SK-N-SH (cell line): ENCODE data around the gene B4GALNT3. TPM values are rescaled to one million over a fixed set of nuclear protein-coding genes. Genes with fewer than 3 reads are reported as not detected.

Experiments used
- CTCF ChIA-PET: fragments of 300-600, 350-600 bp; formaldehyde crosslinking; extraction: SDS; loops from one replicate; lab custom pipeline; 2021; lab: Yijun Ruan, JAX
- POLR2A ChIA-PET: fragments of 350-600 bp; sonication (Branson Sonifier 250); formaldehyde crosslinking; extraction: SDS; loops from one replicate; lab custom pipeline; 2020; ENCODE audit warnings: antibody characterized with exemption, inconsistent platforms; lab: Yijun Ruan, JAX
- DNase-seq: peaks from one replicate; pipeline ENCODE4 v3.0.0; 2012
- H2AFZ ChIP-seq: fragments of 200-600 bp; sonication (generic); 2 replicates; pipeline ENCODE4 v1.8.1; 2016; ENCODE audit warnings: antibody characterized with exemption, mild to moderate bottlenecking, low read depth
- H3F3A ChIP-seq: fragments of 200-600 bp; sonication (generic); replicated peaks from 2 replicates; pipeline ENCODE3; 2016; ENCODE audit warnings: antibody characterized with exemption, mild to moderate bottlenecking; ENCODE audit not compliant: insufficient read depth
- H3K27ac ChIP-seq, 2 experiments: fragments of 200-500 bp in 1 of 2; fragments of 200-600 bp in 1 of 2; sonication (Bioruptor generic) in 1 of 2; sonication (generic), shearing (Covaris generic) in 1 of 2; 2 replicates each; pipeline versions ENCODE4 v1.5.1 to v1.6.1; 2014 to 2016; ENCODE audit warnings: low read depth in 2 of 2, inconsistent platforms in 1 of 2, low read length in 1 of 2, mild to moderate bottlenecking in 1 of 2, mixed read lengths in 1 of 2
- H3K27me3 ChIP-seq: fragments of 200-600 bp; sonication (generic), shearing (Covaris generic); 2 replicates; pipeline ENCODE4 v1.6.1; 2016; ENCODE audit warnings: mixed run types; ENCODE audit not compliant: insufficient read depth
- H3K36me3 ChIP-seq, 2 experiments: fragments of 200-500 bp in 1 of 2; fragments of 200-600 bp in 1 of 2; sonication (Bioruptor generic) in 1 of 2; sonication (generic) in 1 of 2; replicated peaks in 1 of 2; 2 replicates each; pipeline versions ENCODE3 to v1.5.1; 2014 to 2016; ENCODE audit warnings: low read length in 1 of 2, mild to moderate bottlenecking in 1 of 2; ENCODE audit not compliant: insufficient read depth in 2 of 2, control insufficient read depth in 1 of 2
- H3K4me1 ChIP-seq, 2 experiments: fragments of 200-500 bp in 1 of 2; fragments of 200-600 bp in 1 of 2; sonication (Bioruptor generic) in 1 of 2; sonication (generic), shearing (Covaris generic) in 1 of 2; 2 replicates each; pipeline versions ENCODE4 v1.5.1 to v1.6.1; 2014 to 2016; ENCODE audit warnings: low read depth in 1 of 2, low read length in 1 of 2, mixed run types in 1 of 2; ENCODE audit not compliant: insufficient read depth in 2 of 2, control insufficient read depth in 1 of 2
- H3K4me2 ChIP-seq: fragments of 200-600 bp; sonication (generic), shearing (Covaris generic); 2 replicates; pipeline ENCODE4 v1.6.1; 2017; ENCODE audit warnings: mixed run types
- H3K4me3 ChIP-seq, 2 experiments: fragments of 200-500 bp in 1 of 2; fragments of 200-600 bp in 1 of 2; sonication (Bioruptor generic) in 1 of 2; sonication (generic), shearing (Covaris generic) in 1 of 2; 2 replicates each; pipeline versions ENCODE4 v1.5.1 to v1.8.1; 2014 to 2016; ENCODE audit warnings: low read depth in 2 of 2, inconsistent platforms in 1 of 2, low read length in 1 of 2, mild to moderate bottlenecking in 1 of 2, mixed read lengths in 1 of 2, moderate library complexity in 1 of 2
- H3K79me2 ChIP-seq: fragments of 200-600 bp; sonication (generic); 2 replicates; pipeline ENCODE4 v1.8.1; 2017; ENCODE audit warnings: mild to moderate bottlenecking; ENCODE audit not compliant: insufficient read depth
- H3K9ac ChIP-seq: fragments of 200-600 bp; sonication (generic); 2 replicates; pipeline ENCODE4 v1.6.1; 2017; ENCODE audit warnings: mixed run types
- H3K9me2 ChIP-seq: fragments of 200-600 bp; sonication (generic); 2 replicates; pipeline ENCODE4 v1.6.1; 2017; ENCODE audit warnings: mixed run types
- H3K9me3 ChIP-seq: fragments of 200-600 bp; sonication (generic); 2 replicates; pipeline ENCODE4 v1.6.1; 2017; ENCODE audit warnings: mixed run types, mild to moderate bottlenecking, moderate library complexity
- H4K20me1 ChIP-seq: fragments of 200-600 bp; sonication (generic); 2 replicates; pipeline ENCODE4 v1.6.1; 2017; ENCODE audit warnings: mild to moderate bottlenecking, mixed run types; ENCODE audit not compliant: insufficient read depth
- EZH2phosphoT487 ChIP-seq: fragments of 200-600 bp; sonication (generic); IDR thresholded peaks from 2 replicates; pipeline ENCODE4 v1.6.1; 2017; ENCODE audit warnings: low read depth, mixed run types, mild to moderate bottlenecking, antibody characterized with exemption, moderate library complexity, borderline replicate concordance
- FOSL2 ChIP-seq: IDR thresholded peaks from 2 replicates; pipeline ENCODE4 v1.4.0; 2012; ENCODE audit warnings: low read depth, mild to moderate bottlenecking, moderate library complexity, borderline replicate concordance
- FOXJ3 ChIP-seq: sonication (generic); formaldehyde crosslinking; IDR thresholded peaks from 2 replicates; pipeline ENCODE4 v1.5.1; 2020; ENCODE audit warnings: mild to moderate bottlenecking, missing genetic modification reagents
- MEF2A ChIP-seq: IDR thresholded peaks from 2 replicates; pipeline ENCODE4 v1.4.0; 2012; ENCODE audit warnings: low read depth, borderline replicate concordance
- RFX5 ChIP-seq: IDR thresholded peaks from 2 replicates; pipeline ENCODE4 v1.6.1; 2012; ENCODE audit warnings: mild to moderate bottlenecking, improper control_type of control experiment, low read length
- RXRA ChIP-seq: IDR thresholded peaks from 2 replicates; pipeline ENCODE4 v1.4.0; 2012; ENCODE audit warnings: low read depth, mild to moderate bottlenecking, borderline replicate concordance
- TCF12 ChIP-seq: IDR thresholded peaks from 2 replicates; pipeline ENCODE4 v1.4.0; 2012
- TEAD4 ChIP-seq: IDR thresholded peaks from 2 replicates; pipeline ENCODE4 v1.4.0; 2012; ENCODE audit warnings: mild to moderate bottlenecking, borderline replicate concordance; ENCODE audit not compliant: insufficient read depth
- WGBS: methylation state at CpG from one replicate; pipeline ENCODE4 v1.1.6; 2017; ENCODE audit warnings: low lambda C conversion rate; 5-methylcytosine and 5-hydroxymethylcytosine counted together
- polyA plus RNA-seq, 3 experiments: library from polyadenylated mRNA; depleted of rRNA; stranded (reverse); fragments of >200 nt; gene quantifications; 2 replicates each; pipeline ENCODE4 v1.2.3, GENCODE V29; 2012
- TF ChIP-seq, protein P1 (sequence below): IDR thresholded peaks from 2 replicates; pipeline ENCODE4 v1.6.1; 2012; ENCODE audit warnings: mild to moderate bottlenecking, low read depth, low read length, moderate library complexity
- TF ChIP-seq, protein P2 (sequence below): IDR thresholded peaks from 2 replicates; pipeline ENCODE4 v1.4.0; 2012; ENCODE audit warnings: low read depth, borderline replicate concordance

Gene B4GALNT3
- polyA plus RNA-seq, 1 of the 3 experiments (the other 2 are of a cell fraction), result 0.53 TPM

DNA sequence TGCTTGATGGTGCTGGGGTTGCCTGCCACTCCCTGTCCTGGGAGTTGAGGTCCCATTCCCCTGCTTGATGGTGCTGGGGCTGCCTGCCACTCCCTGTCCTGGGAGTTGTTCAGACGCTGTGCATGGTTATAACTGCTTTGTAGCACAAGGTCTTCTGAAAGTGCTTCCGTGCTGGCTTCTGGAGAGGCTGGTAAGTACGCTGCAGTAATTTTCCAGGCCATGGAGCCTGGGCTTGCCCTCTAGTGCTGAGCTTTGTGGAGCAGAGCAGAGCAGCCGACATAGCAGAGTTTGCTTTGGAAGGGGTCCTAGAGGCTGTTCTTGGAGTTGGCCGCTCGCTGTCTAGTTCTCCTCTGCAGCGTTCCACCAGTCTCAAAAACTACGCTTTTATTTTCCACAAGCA lies 6.3 kb downstream of the B4GALNT3 start:
- Histone ChIP-seq H3K4me1 (no peaks in the 10 kb centered on the region), H3K9me3 (no peaks in the 10 kb centered on the region), H3K27me3 (peaks cover 5% of the 10 kb centered on the region; the same call in 1 of the 2 replicates), H3K27ac (no peak overlapping the region), H3F3A (no peaks in the 10 kb centered on the region), H2AFZ (no peak overlapping the region), H3K79me2 (no peaks in the 10 kb centered on the region), H3K4me2 (no peak overlapping the region), H3K4me3 (no peak overlapping the region), H3K9ac (no peak overlapping the region), H3K36me3 (no peaks in the 10 kb centered on the region), H3K9me2 (no peaks in the 10 kb centered on the region), H4K20me1 (no peaks in the 10 kb centered on the region)
- CTCF ChIA-PET, result interaction anchor here (4.1 kb wide), 1 partner anchor 24 kb away, joined by 18 read pairs; no protein-coding TSS in a partner anchor
- DNase-seq, result no peak
- TF ChIP-seq FOXJ3 (CRISPR knock-in tag) (no peak), TEAD4 (no peak), RXRA (no peak), RFX5 (no peak)
- WGBS, result 77% methylated on average over 8 of the region's 8 CpGs
- POLR2A ChIA-PET, result no interaction called here

DNA sequence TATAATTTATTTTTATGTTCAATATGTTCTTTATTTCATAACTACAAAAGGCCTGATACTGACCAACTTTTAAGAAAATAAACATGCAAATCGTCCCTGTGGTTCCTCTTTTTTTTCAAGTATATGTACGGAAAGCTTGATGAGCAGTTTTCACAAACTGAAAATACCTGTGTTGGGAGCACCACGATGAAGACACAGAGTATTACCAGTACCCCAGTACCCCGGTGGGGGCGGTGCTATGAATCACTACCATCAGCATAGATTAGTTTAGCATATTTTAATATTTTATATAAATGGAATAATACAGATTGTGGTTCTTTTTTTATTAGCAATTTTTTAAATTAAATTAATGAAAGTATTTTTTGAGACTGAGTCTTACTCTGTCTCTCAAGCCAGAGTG lies 7.0 kb downstream of the B4GALNT3 start:
- no peaks in the 10 kb centered on the region for H3K9me2 ChIP-seq
- no peaks in the 10 kb centered on the region for H3K9me3 ChIP-seq
- no peak for DNase-seq
- H3K36me3 ChIP-seq, result no peaks in the 10 kb centered on the region
- TF ChIP-seq EZH2phosphoT487 (no peak), FOSL2 (no peak)
- TF ChIP-seq, protein P1, sequence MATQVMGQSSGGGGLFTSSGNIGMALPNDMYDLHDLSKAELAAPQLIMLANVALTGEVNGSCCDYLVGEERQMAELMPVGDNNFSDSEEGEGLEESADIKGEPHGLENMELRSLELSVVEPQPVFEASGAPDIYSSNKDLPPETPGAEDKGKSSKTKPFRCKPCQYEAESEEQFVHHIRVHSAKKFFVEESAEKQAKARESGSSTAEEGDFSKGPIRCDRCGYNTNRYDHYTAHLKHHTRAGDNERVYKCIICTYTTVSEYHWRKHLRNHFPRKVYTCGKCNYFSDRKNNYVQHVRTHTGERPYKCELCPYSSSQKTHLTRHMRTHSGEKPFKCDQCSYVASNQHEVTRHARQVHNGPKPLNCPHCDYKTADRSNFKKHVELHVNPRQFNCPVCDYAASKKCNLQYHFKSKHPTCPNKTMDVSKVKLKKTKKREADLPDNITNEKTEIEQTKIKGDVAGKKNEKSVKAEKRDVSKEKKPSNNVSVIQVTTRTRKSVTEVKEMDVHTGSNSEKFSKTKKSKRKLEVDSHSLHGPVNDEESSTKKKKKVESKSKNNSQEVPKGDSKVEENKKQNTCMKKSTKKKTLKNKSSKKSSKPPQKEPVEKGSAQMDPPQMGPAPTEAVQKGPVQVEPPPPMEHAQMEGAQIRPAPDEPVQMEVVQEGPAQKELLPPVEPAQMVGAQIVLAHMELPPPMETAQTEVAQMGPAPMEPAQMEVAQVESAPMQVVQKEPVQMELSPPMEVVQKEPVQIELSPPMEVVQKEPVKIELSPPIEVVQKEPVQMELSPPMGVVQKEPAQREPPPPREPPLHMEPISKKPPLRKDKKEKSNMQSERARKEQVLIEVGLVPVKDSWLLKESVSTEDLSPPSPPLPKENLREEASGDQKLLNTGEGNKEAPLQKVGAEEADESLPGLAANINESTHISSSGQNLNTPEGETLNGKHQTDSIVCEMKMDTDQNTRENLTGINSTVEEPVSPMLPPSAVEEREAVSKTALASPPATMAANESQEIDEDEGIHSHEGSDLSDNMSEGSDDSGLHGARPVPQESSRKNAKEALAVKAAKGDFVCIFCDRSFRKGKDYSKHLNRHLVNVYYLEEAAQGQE, result no peak
- no peaks in the 10 kb centered on the region; the same call in 1 of the 2 replicates for H3K27me3 ChIP-seq
- no peak overlapping the region for H3K9ac ChIP-seq
- 64% methylated on average over 5 of the region's 5 CpGs for WGBS
- no peaks in the 10 kb centered on the region for H3K79me2 ChIP-seq
- CTCF ChIA-PET, result interaction anchor here (1.8 to 4.1 kb wide), 2 partner anchors 14 to 24 kb away, joined by 5 to 18 read pairs; no protein-coding TSS in a partner anchor
- H3F3A ChIP-seq, result no peaks in the 10 kb centered on the region
- no peak overlapping the region for H3K4me3 ChIP-seq
- H3K4me1 ChIP-seq, result no peaks in the 10 kb centered on the region
- H3K4me2 ChIP-seq, result no peak overlapping the region
- H4K20me1 ChIP-seq, result no peaks in the 10 kb centered on the region
- H3K27ac ChIP-seq, result no peak overlapping the region
- POLR2A ChIA-PET, result no interaction called here
- H2AFZ ChIP-seq, result no peak overlapping the region

DNA sequence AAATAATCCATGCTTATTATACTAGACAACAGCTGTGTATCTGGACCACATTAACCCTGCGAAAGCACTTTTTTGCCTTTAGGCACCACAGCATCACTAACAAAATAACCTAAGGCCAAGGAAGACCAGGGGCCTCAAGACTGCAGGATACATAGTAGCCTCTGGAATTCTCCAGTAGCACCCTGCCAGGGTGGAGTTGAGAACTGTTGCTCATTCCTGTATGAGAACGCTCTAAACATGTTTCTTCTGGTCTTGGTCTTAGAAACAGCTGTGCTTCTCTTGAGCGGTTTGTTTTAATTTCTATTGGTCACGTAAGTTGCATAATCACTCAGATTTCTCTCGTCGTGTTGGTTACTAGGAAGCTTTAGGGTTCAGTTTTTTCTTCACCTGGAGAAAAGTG lies 7.9 kb downstream of the B4GALNT3 start:
- ChIA-PET POLR2A (no interaction called here), CTCF (interaction anchor here (1.2 to 4.1 kb wide), 3 partner anchors 15 to 25 kb away, joined by 3 to 18 read pairs (median 5); no protein-coding TSS in a partner anchor)
- H3K27me3 ChIP-seq, result no peaks in the 10 kb centered on the region; the same call in 1 of the 2 replicates
- no peak overlapping the region for H2AFZ ChIP-seq
- no peak overlapping the region for H3K4me3 ChIP-seq
- H3F3A ChIP-seq, result no peaks in the 10 kb centered on the region
- H3K79me2 ChIP-seq, result no peaks in the 10 kb centered on the region
- no peak overlapping the region for H3K9ac ChIP-seq
- no peaks in the 10 kb centered on the region for H4K20me1 ChIP-seq
- no peaks in the 10 kb centered on the region for H3K9me3 ChIP-seq
- no peaks in the 10 kb centered on the region for H3K4me1 ChIP-seq
- WGBS, result 92% methylated on average over 6 of the region's 6 CpGs
- no peak overlapping the region for H3K4me2 ChIP-seq
- no peak for DNase-seq
- no peaks in the 10 kb centered on the region for H3K36me3 ChIP-seq
- no peaks in the 10 kb centered on the region for H3K9me2 ChIP-seq
- H3K27ac ChIP-seq, result no peak overlapping the region
- TF ChIP-seq RXRA (no peak), TCF12 (no peak), MEF2A (no peak)
- TF ChIP-seq, protein P1, result no peak
- TF ChIP-seq, protein P2, sequence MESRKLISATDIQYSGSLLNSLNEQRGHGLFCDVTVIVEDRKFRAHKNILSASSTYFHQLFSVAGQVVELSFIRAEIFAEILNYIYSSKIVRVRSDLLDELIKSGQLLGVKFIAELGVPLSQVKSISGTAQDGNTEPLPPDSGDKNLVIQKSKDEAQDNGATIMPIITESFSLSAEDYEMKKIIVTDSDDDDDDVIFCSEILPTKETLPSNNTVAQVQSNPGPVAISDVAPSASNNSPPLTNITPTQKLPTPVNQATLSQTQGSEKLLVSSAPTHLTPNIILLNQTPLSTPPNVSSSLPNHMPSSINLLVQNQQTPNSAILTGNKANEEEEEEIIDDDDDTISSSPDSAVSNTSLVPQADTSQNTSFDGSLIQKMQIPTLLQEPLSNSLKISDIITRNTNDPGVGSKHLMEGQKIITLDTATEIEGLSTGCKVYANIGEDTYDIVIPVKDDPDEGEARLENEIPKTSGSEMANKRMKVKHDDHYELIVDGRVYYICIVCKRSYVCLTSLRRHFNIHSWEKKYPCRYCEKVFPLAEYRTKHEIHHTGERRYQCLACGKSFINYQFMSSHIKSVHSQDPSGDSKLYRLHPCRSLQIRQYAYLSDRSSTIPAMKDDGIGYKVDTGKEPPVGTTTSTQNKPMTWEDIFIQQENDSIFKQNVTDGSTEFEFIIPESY, result no peak
